Lower lobe of right lung (tissue), 2 donors: ENCODE results near the gene POLR1E. TPM values are rescaled to one million over a fixed set of nuclear protein-coding genes. Genes with fewer than 3 reads are reported as not detected.

Experiments
- ATAC-seq, 2 donors: fragments of 200-7000 bp; cut with Tn5 transposase; one replicate each; pipeline ENCODE4 v1.9.1; 2020 to 2022; ENCODE audit warnings: mild to moderate bottlenecking in 2 of 2, moderate library complexity in 2 of 2
- DNase-seq: peaks from one replicate; pipeline ENCODE4 v3.0.0-alpha.2; 2020
- H3K27ac ChIP-seq: fragments of 200-600 bp; one replicate; pipeline ENCODE4 v1.8.0; 2022
- H3K27me3 ChIP-seq: fragments of 200-600 bp; one replicate; pipeline ENCODE4 v1.8.0; 2022; ENCODE audit warnings: low read depth
- H3K36me3 ChIP-seq: fragments of 200-600 bp; one replicate; pipeline ENCODE4 v1.8.0; 2022; ENCODE audit warnings: mild to moderate bottlenecking
- H3K4me1 ChIP-seq: fragments of 200-600 bp; one replicate; pipeline ENCODE4 v1.8.0; 2022
- H3K4me3 ChIP-seq: fragments of 200-600 bp; one replicate; pipeline ENCODE4 v1.8.0; 2022; ENCODE audit warnings: mild to moderate bottlenecking
- H3K9me3 ChIP-seq: fragments of 200-600 bp; one replicate; pipeline ENCODE4 v1.8.0; 2022
- intact Hi-C: fragments of 100-400 bp; cut with DNase I; formaldehyde crosslinking; loops from one replicate; pipeline ENCODE4 v1.11.0; 2022
- total RNA-seq: library from RNA; stranded (reverse); fragmentation: NEBNext Ultra II Directional; extraction: Animal tissue kit (Norgen Biotek cat#: 25700); gene quantifications from one replicate; pipeline ENCODE4 v1.2.1, GENCODE V29; 2021
- TF ChIP-seq, protein P1 (sequence below): fragments of 200-600 bp; IDR thresholded peaks from one replicate; pipeline ENCODE4 v1.8.0; 2022; ENCODE audit warnings: antibody characterized with exemption, mild to moderate bottlenecking
- donor health status: DM: no; HTN: yes; CAD: no; lungs with severe emphysema.

POLR1E gene
- total RNA-seq, 1 donor from 2014 or later = 17.3 TPM

DNA sequence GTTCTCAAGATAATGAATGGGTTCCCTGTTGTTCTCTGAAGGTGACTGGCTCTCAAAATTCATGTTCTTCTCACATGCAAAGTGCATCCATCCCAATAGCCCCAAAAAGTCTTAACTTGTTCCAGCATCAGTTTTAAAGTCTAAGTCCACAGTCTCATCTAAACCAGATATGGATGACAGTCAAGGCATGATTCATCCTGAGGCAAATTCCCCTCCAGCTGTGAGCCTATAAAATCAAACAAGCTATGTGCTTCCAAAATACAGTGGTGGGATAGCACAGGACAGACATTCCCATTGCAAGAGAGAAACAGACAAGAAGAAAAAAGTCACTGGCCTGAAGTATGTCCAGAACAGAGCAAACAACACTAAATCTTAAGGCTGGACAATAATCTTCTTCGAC is 65.0 kb downstream of the POLR1E start:
- no peak overlapping the region for H3K27ac ChIP-seq
- no peaks in the 10 kb centered on the region for H3K4me1 ChIP-seq
- no peaks in the 10 kb centered on the region for H3K27me3 ChIP-seq
- TF ChIP-seq, protein P1, sequence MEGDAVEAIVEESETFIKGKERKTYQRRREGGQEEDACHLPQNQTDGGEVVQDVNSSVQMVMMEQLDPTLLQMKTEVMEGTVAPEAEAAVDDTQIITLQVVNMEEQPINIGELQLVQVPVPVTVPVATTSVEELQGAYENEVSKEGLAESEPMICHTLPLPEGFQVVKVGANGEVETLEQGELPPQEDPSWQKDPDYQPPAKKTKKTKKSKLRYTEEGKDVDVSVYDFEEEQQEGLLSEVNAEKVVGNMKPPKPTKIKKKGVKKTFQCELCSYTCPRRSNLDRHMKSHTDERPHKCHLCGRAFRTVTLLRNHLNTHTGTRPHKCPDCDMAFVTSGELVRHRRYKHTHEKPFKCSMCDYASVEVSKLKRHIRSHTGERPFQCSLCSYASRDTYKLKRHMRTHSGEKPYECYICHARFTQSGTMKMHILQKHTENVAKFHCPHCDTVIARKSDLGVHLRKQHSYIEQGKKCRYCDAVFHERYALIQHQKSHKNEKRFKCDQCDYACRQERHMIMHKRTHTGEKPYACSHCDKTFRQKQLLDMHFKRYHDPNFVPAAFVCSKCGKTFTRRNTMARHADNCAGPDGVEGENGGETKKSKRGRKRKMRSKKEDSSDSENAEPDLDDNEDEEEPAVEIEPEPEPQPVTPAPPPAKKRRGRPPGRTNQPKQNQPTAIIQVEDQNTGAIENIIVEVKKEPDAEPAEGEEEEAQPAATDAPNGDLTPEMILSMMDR = no peak
- no peak overlapping the region for H3K4me3 ChIP-seq
- intact Hi-C loops = no loop called here
- ATAC-seq (no peak), DNase-seq (no peak)
- H3K9me3 ChIP-seq = no peaks in the 10 kb centered on the region
- H3K36me3 ChIP-seq = no peaks in the 10 kb centered on the region

DNA sequence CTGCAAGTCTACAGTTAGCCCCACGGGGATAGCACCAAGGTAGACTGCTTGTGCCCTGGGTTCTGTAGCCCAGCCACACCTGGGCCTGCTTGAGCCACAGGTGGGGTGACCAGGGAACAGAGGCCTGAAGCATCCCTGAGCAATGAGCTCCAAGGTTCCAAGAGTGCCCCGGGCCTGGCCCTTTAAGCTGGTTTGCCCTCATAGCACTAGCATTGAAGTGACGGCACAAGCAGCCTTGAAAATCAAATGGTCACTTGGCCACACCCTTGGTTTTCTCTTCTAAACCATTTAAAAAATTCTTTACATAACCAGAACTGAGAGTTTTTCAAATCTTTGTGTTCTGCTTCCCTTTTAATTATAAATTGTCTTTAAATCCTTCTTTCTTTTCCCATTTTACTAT is 65.7 kb downstream of the POLR1E start:
- intact Hi-C loops = no loop called here
- Histone ChIP-seq H3K4me3 (no peak overlapping the region), H3K36me3 (no peaks in the 10 kb centered on the region), H3K4me1 (no peaks in the 10 kb centered on the region), H3K9me3 (no peaks in the 10 kb centered on the region), H3K27me3 (no peaks in the 10 kb centered on the region), H3K27ac (peak overlapping the region; percentile 61)
- DNase-seq = no peak
- TF ChIP-seq, protein P1 = no peak
- no peak for ATAC-seq

DNA sequence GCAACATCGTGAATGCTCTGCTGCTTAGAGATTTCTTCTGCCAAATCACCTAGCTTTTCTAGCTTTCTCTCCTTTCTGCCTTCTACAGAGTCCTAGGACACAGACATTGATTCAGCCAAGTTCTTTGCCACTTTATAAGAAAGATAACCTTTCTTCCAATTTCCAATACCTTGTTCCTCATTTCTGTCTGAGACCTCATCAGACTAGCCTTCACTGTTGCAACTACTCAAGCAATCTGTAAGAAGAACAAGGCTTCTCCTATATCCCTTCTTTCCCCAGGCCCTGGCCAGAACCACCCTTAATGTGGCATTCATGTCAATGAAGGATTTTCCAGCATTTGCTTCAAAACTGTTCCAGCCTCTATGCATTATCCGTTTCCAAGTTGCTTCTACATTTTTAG is 66.1 kb downstream of the POLR1E start:
- Histone ChIP-seq H3K4me1 (no peaks in the 10 kb centered on the region), H3K27me3 (no peaks in the 10 kb centered on the region), H3K27ac (peak overlapping the region; percentile 61), H3K36me3 (no peaks in the 10 kb centered on the region), H3K9me3 (no peaks in the 10 kb centered on the region), H3K4me3 (no peak overlapping the region)
- ATAC-seq (peak; percentile 61 to 74), DNase-seq (no peak)
- intact Hi-C loops = no loop called here
- TF ChIP-seq, protein P1 = no peak

Other genes with a start within 250 kb of the POLR1E start
- 64.8 TPM for gene GRHPR, start 63.3 kb upstream of the POLR1E start, total RNA-seq
- 9.2 TPM for gene ZBTB5, start 20.5 kb upstream of the POLR1E start, total RNA-seq
- 10.2 TPM for gene FBXO10, start 90.4 kb downstream of the POLR1E start, total RNA-seq
- gene TOMM5, start 106.6 kb downstream of the POLR1E start, total RNA-seq = 59.5 TPM
- gene FRMPD1, start 165.0 kb downstream of the POLR1E start, total RNA-seq = 0.06 TPM